ENCODE measurements around the gene COX10. TPM values are rescaled to one million over a fixed set of nuclear protein-coding genes. Genes with fewer than 3 reads are reported as not detected.
"Not testable (repeated sequence)": the region's sequence is repeated elsewhere in the genome, so short reads cannot be mapped to it uniquely, and the experiment has no call there.

The COX10 gene
- total RNA-seq, 2 experiments from 2014 or later = 22.0 to 32.5 TPM

DNA sequence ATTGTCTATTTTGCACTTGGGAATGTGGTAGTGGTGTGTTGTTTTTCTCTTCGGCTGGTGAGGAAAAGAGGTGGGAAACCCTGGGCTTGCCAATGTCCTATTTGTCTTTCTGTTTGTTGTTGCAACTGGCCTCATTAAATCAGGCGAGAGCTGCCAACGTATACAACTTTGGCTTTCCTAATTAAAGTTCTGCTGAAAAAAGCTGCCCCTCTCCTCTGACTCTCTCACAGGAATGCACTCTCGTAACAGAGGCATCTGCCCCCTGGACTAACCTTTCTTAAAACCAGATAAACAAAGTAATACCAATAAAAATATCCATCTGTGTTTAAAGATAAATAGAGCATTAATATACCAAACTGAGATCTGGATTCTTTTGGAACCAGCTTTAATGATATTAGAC is 159.6 kb downstream of the COX10 start:
- no peak for DNase-seq
- H3K36me3 Mint-ChIP-seq (ENCODE audit: low read depth) = peaks cover 3% of the 10 kb centered on the region
- intact Hi-C loops (cut with DNase I, micrococcal nuclease) = no loop called here
- no peaks in the 10 kb centered on the region for H3K27me3 Mint-ChIP-seq
- CTCF ChIA-PET = interaction anchor here (0.5 to 1.0 kb wide), 2 partner anchors 25 to 163 kb away, joined by 3 to 4 read pairs; no protein-coding TSS in a partner anchor
- peaks cover 2% of the 10 kb centered on the region for H3K9me3 Mint-ChIP-seq (ENCODE audit: low read depth)
- no peak overlapping the region for H3K4me3 Mint-ChIP-seq
- no peak overlapping the region for H3K27ac Mint-ChIP-seq
- POLR2A ChIA-PET = no interaction called here
- H3K4me1 Mint-ChIP-seq = no peaks in the 10 kb centered on the region
- no peak for ATAC-seq

GRCh38 chr17:14231187-14231586 is 161.9 kb downstream of the COX10 start:
- POLR2A ChIA-PET; H3K9me3 Mint-ChIP-seq (ENCODE audit: low read depth); CTCF ChIA-PET; H3K36me3 Mint-ChIP-seq (ENCODE audit: low read depth); DNase-seq; H3K27me3 Mint-ChIP-seq; H3K4me3 Mint-ChIP-seq; ATAC-seq; intact Hi-C loops (cut with DNase I, micrococcal nuclease); H3K4me1 Mint-ChIP-seq: not testable (repeated sequence)
- peak overlapping the region; percentile 34 for H3K27ac Mint-ChIP-seq

DNA sequence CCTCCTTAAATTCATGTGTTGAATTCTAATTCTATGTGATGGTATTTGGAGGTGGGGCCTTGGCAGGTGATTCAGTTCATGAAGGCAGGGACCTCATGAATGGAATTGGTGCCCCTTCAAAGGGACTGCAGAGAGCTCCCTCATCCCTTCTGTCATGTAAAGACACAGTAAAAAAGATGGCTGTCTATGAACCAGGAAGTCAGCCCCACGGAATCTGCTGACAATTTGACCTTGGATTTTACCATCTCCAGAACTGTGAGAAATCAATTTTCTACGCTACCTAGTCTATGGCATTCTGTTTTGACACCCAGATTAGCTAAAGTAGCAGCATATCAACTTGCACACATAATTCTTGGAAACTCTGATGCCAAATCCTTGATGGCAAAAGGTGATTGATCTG is 165.7 kb downstream of the COX10 start:
- H3K4me1 Mint-ChIP-seq; H3K4me3 Mint-ChIP-seq; POLR2A ChIA-PET; H3K27ac Mint-ChIP-seq; intact Hi-C loops (cut with DNase I, micrococcal nuclease); ATAC-seq; H3K9me3 Mint-ChIP-seq (ENCODE audit: low read depth); DNase-seq; H3K36me3 Mint-ChIP-seq (ENCODE audit: low read depth); CTCF ChIA-PET; H3K27me3 Mint-ChIP-seq: not testable (repeated sequence)

DNA sequence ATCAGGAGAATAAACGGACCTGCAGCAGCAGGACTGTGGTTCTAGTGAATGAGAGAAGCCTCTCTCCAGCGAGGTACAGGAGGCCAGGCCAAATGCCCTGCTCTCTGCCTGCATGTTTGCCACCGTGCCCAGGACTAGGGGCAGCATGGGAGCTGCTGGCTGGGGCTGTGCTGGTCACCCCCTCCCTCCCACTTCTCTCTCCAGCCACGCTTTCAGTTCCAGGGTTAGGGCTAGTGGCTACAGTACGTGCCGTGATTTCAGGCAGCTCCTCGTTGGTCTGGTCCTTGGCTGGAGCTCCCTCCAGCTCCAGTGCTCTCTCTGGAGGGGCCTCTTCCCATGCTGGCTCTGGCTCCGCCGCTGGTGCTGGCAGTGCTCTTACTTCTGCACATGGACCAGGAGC is 166.7 kb downstream of the COX10 start:
- H3K4me1 Mint-ChIP-seq; DNase-seq; intact Hi-C loops (cut with DNase I, micrococcal nuclease); H3K4me3 Mint-ChIP-seq; H3K27ac Mint-ChIP-seq; CTCF ChIA-PET; POLR2A ChIA-PET; H3K36me3 Mint-ChIP-seq (ENCODE audit: low read depth); H3K27me3 Mint-ChIP-seq; ATAC-seq; H3K9me3 Mint-ChIP-seq (ENCODE audit: low read depth): not testable (repeated sequence)

DNA sequence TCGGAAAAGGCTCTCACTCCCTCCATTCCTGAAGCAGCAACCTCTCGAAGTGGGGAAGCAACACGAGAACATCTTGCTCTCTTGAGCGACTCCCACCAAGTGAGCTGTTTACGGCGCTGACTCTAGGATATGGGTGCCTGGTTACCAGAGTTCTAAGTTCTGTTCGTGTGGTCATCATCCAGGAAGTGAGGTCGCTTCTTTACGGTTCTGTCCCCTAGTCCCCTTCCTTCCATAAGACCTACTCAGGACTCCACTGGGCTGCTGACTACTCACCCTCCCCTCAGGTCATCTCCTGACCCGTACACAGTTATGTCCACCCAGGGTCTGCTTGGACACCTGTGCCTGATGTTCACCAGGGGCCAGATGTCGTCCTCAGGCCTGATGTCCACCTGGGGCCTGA is 167.5 kb downstream of the COX10 start, which contains the start of gene CDRT15:
TSS of gene CDRT15 (minus strand) at position 101 of the 400 bp plus-strand sequence. CDS start at position 72, 29 bp downstream.
- H3K27me3 Mint-ChIP-seq; intact Hi-C loops (cut with DNase I, micrococcal nuclease); DNase-seq; H3K9me3 Mint-ChIP-seq (ENCODE audit: low read depth); POLR2A ChIA-PET; ATAC-seq; H3K4me1 Mint-ChIP-seq; H3K36me3 Mint-ChIP-seq (ENCODE audit: low read depth); CTCF ChIA-PET; H3K27ac Mint-ChIP-seq; H3K4me3 Mint-ChIP-seq: not testable (repeated sequence)

- POLR2A ChIA-PET; H3K27ac Mint-ChIP-seq; H3K4me3 Mint-ChIP-seq; H3K36me3 Mint-ChIP-seq (ENCODE audit: low read depth); intact Hi-C loops (cut with DNase I, micrococcal nuclease); H3K4me1 Mint-ChIP-seq; DNase-seq; ATAC-seq; H3K27me3 Mint-ChIP-seq; CTCF ChIA-PET; H3K9me3 Mint-ChIP-seq (ENCODE audit: low read depth): not testable (repeated sequence)
Measured at GRCh38 chr17:14239271-14239670, 170.0 kb downstream of the COX10 start.

GRCh38 chr17:14245002-14245401 is 175.7 kb downstream of the COX10 start:
- ATAC-seq (no peak), DNase-seq (no peak)
- intact Hi-C loops (cut with DNase I, micrococcal nuclease) = no loop called here
- H3K4me1 Mint-ChIP-seq = no peaks in the 10 kb centered on the region
- H3K4me3 Mint-ChIP-seq = no peak overlapping the region
- POLR2A ChIA-PET = no interaction called here
- H3K9me3 Mint-ChIP-seq (ENCODE audit: low read depth) = no peaks in the 10 kb centered on the region
- no peak overlapping the region for H3K27ac Mint-ChIP-seq
- H3K27me3 Mint-ChIP-seq = no peaks in the 10 kb centered on the region
- no peaks in the 10 kb centered on the region for H3K36me3 Mint-ChIP-seq (ENCODE audit: low read depth)
- CTCF ChIA-PET = interaction anchor here (0.6 to 0.7 kb wide), 2 partner anchors 23 to 104 kb away, joined by 3 read pairs; no protein-coding TSS in a partner anchor

DNA sequence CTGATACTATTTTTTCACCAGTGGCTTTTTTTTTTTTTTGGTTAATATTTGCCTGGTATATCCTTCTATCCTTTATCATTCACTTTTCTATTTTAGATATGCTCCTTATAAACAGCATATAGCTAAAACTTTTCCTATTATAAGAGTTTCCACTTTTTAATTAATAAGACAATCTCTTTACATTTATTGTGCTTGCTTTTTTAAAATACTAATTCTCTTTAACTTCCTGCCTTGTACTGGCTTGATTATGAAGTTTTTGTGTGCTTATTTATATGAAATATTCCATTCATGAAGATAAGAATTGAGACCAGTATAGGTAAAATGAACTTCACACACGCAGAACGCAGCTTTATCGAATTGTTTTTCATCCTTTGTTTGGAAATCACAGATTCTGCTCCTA is 176.3 kb downstream of the COX10 start:
- Mint-ChIP-seq H3K27ac (no peak overlapping the region), H3K4me1 (no peaks in the 10 kb centered on the region), H3K4me3 (no peak overlapping the region), H3K27me3 (no peaks in the 10 kb centered on the region), H3K36me3 (ENCODE audit: low read depth) (no peaks in the 10 kb centered on the region), H3K9me3 (ENCODE audit: low read depth) (no peaks in the 10 kb centered on the region)
- ChIA-PET POLR2A (no interaction called here), CTCF (no interaction called here)
- DNase-seq = no peak
- ATAC-seq = no peak
- intact Hi-C loops (cut with DNase I, micrococcal nuclease) = no loop called here

Other genes with a start within 250 kb of the COX10 start
- gene CDRT15, start 167.4 kb downstream of the COX10 start, total RNA-seq = not detected
- 1 to 10 TPM; 5.0 to 5.7 TPM for gene HS3ST3B1, start 231.6 kb downstream of the COX10 start, total RNA-seq